ENCODE data around the gene EMILIN1.

EMILIN1 gene

DNA sequence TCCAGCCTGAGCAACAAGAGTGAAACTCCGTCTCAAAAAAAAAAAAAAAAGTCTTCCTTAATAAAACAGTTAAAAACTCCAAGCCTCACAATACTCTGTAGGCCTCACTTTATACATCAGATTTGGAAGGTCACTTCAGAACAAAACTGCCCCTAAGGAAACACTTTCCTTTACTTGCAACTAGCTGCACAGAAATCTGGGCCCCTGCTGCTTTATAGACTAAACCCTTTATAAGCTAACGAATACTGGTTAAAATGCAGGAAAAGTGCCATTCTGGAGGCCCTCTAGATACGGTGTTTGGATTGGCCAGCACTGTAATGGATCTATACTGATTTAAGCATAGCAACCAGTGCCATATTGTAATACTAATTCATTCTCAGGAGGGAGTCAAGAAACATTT is 46.7 kb downstream of the EMILIN1 start:
- no peaks in the 10 kb centered on the region for H3F3A ChIP-seq (ENCODE audit: control insufficient read depth, insufficient read depth)
- H4K20me1 ChIP-seq (ENCODE audit: control insufficient read depth, insufficient read depth, low read depth, low read length), result no peaks in the 10 kb centered on the region
- no peak overlapping the region for H3K4me2 ChIP-seq (ENCODE audit: low read length)
- no peak overlapping the region for H3K4me3 ChIP-seq (ENCODE audit: low read length)
- no peak overlapping the region for H3K27ac ChIP-seq (ENCODE audit: low read depth, low read length)
- H3K9me3 ChIP-seq (ENCODE audit: control insufficient read depth, insufficient read depth, low read length), result no peaks in the 10 kb centered on the region
- no peaks in the 10 kb centered on the region for H3K9me2 ChIP-seq (replicated peaks; ENCODE audit: control insufficient read depth, low read length)
- no peak for TF ChIP-seq EZH2phosphoT487 (IDR thresholded peaks at IDR 0.05; ENCODE audit: borderline replicate concordance, low read length)
- H3K36me3 ChIP-seq (ENCODE audit: control insufficient read depth, low read length), result peaks cover 11% of the 10 kb centered on the region; the same call in 1 of the 2 replicates
- H3K79me2 ChIP-seq (ENCODE audit: control insufficient read depth, low read length), result no peaks in the 10 kb centered on the region
- peaks cover 24% of the 10 kb centered on the region for H3K27me3 ChIP-seq (ENCODE audit: control insufficient read depth, low read length)
- H3K4me1 ChIP-seq (ENCODE audit: control insufficient read depth, low read length), result peaks cover 11% of the 10 kb centered on the region

DNA sequence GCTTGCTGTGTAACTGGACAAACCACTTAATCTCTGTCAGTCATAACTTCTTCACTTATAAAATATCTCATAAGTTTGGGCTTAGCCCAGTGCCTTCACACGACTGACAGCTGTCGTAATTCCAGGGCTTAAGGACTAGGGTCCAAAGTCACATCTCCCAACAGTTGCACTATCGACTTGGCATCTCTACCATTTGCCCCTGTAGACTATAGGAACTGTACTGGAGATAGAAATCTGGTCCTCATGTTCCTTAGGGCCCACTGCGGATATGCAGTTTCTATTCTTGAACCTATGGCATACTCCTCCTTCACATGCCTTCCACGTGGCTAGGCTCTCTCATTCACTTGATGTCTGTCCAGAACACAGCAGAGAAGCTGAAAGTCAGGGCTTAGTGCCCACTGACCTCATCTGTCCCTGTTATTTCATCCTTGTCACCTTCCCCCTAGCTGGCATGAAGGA is 47.9 kb downstream of the EMILIN1 start:
- no peaks in the 10 kb centered on the region for H3F3A ChIP-seq (ENCODE audit: control insufficient read depth, insufficient read depth)
- H3K4me3 ChIP-seq (ENCODE audit: low read length), result no peak overlapping the region
- no peaks in the 10 kb centered on the region for H3K79me2 ChIP-seq (ENCODE audit: control insufficient read depth, low read length)
- no peak overlapping the region for H3K27ac ChIP-seq (ENCODE audit: low read depth, low read length)
- no peaks in the 10 kb centered on the region for H3K9me3 ChIP-seq (ENCODE audit: control insufficient read depth, insufficient read depth, low read length)
- no peaks in the 10 kb centered on the region for H3K9me2 ChIP-seq (replicated peaks; ENCODE audit: control insufficient read depth, low read length)
- peaks cover 17% of the 10 kb centered on the region for H3K27me3 ChIP-seq (ENCODE audit: control insufficient read depth, low read length)
- H3K36me3 ChIP-seq (ENCODE audit: control insufficient read depth, low read length), result peaks cover 22% of the 10 kb centered on the region
- H3K4me1 ChIP-seq (ENCODE audit: control insufficient read depth, low read length), result peaks cover 11% of the 10 kb centered on the region
- no peak overlapping the region for H3K4me2 ChIP-seq (ENCODE audit: low read length)
- TF ChIP-seq, protein P1, sequence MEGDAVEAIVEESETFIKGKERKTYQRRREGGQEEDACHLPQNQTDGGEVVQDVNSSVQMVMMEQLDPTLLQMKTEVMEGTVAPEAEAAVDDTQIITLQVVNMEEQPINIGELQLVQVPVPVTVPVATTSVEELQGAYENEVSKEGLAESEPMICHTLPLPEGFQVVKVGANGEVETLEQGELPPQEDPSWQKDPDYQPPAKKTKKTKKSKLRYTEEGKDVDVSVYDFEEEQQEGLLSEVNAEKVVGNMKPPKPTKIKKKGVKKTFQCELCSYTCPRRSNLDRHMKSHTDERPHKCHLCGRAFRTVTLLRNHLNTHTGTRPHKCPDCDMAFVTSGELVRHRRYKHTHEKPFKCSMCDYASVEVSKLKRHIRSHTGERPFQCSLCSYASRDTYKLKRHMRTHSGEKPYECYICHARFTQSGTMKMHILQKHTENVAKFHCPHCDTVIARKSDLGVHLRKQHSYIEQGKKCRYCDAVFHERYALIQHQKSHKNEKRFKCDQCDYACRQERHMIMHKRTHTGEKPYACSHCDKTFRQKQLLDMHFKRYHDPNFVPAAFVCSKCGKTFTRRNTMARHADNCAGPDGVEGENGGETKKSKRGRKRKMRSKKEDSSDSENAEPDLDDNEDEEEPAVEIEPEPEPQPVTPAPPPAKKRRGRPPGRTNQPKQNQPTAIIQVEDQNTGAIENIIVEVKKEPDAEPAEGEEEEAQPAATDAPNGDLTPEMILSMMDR (IDR thresholded peaks at IDR 0.05; ENCODE audit: low read depth, low read length, poor library complexity, severe bottlenecking), result no peak
- no peak for TF ChIP-seq EZH2phosphoT487 (IDR thresholded peaks at IDR 0.05; ENCODE audit: borderline replicate concordance, low read length)
- no peaks in the 10 kb centered on the region for H4K20me1 ChIP-seq (ENCODE audit: control insufficient read depth, insufficient read depth, low read depth, low read length)

DNA sequence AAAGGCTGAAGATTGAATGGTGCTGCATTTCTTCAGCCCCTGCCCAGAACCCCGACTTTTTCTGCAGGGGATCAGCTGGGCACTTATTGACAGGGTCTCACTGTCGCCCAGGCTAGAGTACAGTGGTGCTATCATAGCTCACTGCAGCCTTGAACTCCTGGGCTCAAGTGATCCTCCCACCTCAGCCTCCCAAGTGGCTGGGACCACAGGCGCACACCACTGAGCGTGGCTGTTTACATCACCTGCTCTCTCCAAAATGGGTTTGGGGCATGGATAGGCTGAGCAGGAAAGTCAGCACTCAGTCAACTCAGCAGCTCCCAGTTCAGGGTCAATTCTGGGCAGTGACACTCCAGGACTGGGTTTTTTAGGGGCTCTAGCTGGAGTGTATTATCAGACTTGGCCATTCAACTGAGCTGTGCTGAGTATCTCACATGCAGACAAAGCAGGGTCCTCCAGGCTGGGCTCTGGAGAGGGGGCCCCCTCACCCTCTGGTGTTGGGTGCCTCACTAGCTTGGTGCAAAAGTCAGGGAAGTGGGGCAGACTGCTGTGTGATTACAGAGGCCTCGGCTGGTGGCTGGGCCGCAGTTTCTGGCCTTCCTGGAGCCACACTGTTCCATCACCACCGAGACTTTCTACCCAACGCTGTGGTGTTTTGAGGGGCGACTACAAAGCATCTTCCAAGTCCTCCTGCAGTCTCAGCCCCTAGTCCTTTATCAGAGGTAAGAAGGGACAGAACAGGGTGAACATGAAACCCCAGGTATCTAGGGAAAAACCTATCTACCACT is 49.7 kb downstream of the EMILIN1 start:
- H3K27me3 ChIP-seq (ENCODE audit: control insufficient read depth, low read length), result peaks cover 10% of the 10 kb centered on the region
- H3K27ac ChIP-seq (ENCODE audit: low read depth, low read length), result no peak overlapping the region
- no peaks in the 10 kb centered on the region for H3F3A ChIP-seq (ENCODE audit: control insufficient read depth, insufficient read depth)
- H3K4me3 ChIP-seq (ENCODE audit: low read length), result no peak overlapping the region
- no peaks in the 10 kb centered on the region for H3K9me3 ChIP-seq (ENCODE audit: control insufficient read depth, insufficient read depth, low read length)
- TF ChIP-seq EZH2phosphoT487 (IDR thresholded peaks at IDR 0.05; ENCODE audit: borderline replicate concordance, low read length), result no peak
- TF ChIP-seq, protein P1 (IDR thresholded peaks at IDR 0.05; ENCODE audit: low read depth, low read length, poor library complexity, severe bottlenecking), result no peak
- H4K20me1 ChIP-seq (ENCODE audit: control insufficient read depth, insufficient read depth, low read depth, low read length), result no peaks in the 10 kb centered on the region; the same call in 1 of the 2 replicates
- H3K79me2 ChIP-seq (ENCODE audit: control insufficient read depth, low read length), result peaks cover 8% of the 10 kb centered on the region
- H3K9me2 ChIP-seq (replicated peaks; ENCODE audit: control insufficient read depth, low read length), result no peaks in the 10 kb centered on the region
- no peak overlapping the region for H3K4me2 ChIP-seq (ENCODE audit: low read length)
- H3K36me3 ChIP-seq (ENCODE audit: control insufficient read depth, low read length), result peaks cover 40% of the 10 kb centered on the region
- H3K4me1 ChIP-seq (ENCODE audit: control insufficient read depth, low read length), result peaks cover 14% of the 10 kb centered on the region
